ENCODE measurements around the gene ACSS1.

ACSS1 gene

GRCh38 chr20:25071734-25072133, 13.8 kb upstream of the ACSS1 start:
- no peak for TF ChIP-seq CTCF (IDR thresholded peaks at IDR 0.05; ENCODE audit: control insufficient read depth, insufficient read depth, low read depth, low read length, missing control alignments)
- H3K4me3 ChIP-seq (ENCODE audit: control insufficient read depth, low read depth, low read length), result no peak overlapping the region
- no peak for DNase-seq (ENCODE audit: low read depth)

- no peak for DNase-seq (ENCODE audit: low read depth)
- no peak overlapping the region for H3K4me3 ChIP-seq (ENCODE audit: control insufficient read depth, low read depth, low read length)
- TF ChIP-seq CTCF (IDR thresholded peaks at IDR 0.05; ENCODE audit: control insufficient read depth, insufficient read depth, low read depth, low read length, missing control alignments), result no peak
Measured at GRCh38 chr20:25070821-25071473, 13.0 kb upstream of the ACSS1 start.

- no peak for TF ChIP-seq CTCF (IDR thresholded peaks at IDR 0.05; ENCODE audit: control insufficient read depth, insufficient read depth, low read depth, low read length, missing control alignments)
- no peak overlapping the region for H3K4me3 ChIP-seq (ENCODE audit: control insufficient read depth, low read depth, low read length)
- DNase-seq (ENCODE audit: low read depth), result no peak
Measured at GRCh38 chr20:25067102-25067987, 9.4 kb upstream of the ACSS1 start.

GRCh38 chr20:25066386-25066785, 8.4 kb upstream of the ACSS1 start:
- DNase-seq (ENCODE audit: low read depth), result no peak
- no peak overlapping the region for H3K4me3 ChIP-seq (ENCODE audit: control insufficient read depth, low read depth, low read length)
- no peak for TF ChIP-seq CTCF (IDR thresholded peaks at IDR 0.05; ENCODE audit: control insufficient read depth, insufficient read depth, low read depth, low read length, missing control alignments)

GRCh38 chr20:25065625-25066338, 7.8 kb upstream of the ACSS1 start:
- H3K4me3 ChIP-seq (ENCODE audit: control insufficient read depth, low read depth, low read length), result no peak overlapping the region
- DNase-seq (ENCODE audit: low read depth), result no peak
- TF ChIP-seq CTCF (IDR thresholded peaks at IDR 0.05; ENCODE audit: control insufficient read depth, insufficient read depth, low read depth, low read length, missing control alignments), result peak; percentile 85

GRCh38 chr20:25065072-25065624, 7.2 kb upstream of the ACSS1 start:
- no peak overlapping the region for H3K4me3 ChIP-seq (ENCODE audit: control insufficient read depth, low read depth, low read length)
- no peak for TF ChIP-seq CTCF (IDR thresholded peaks at IDR 0.05; ENCODE audit: control insufficient read depth, insufficient read depth, low read depth, low read length, missing control alignments)
- DNase-seq (ENCODE audit: low read depth), result no peak

Measured in AG09309 (cell line).